Aorta (tissue), 5 donors: ENCODE measurements around the gene SCGB1C2. TPM values are rescaled to one million over a fixed set of nuclear protein-coding genes. Genes with fewer than 3 reads are reported as not detected.

ENCODE experiments used
- ATAC-seq: fragments of 200-7000 bp; cut with Tn5 transposase; one replicate; pipeline ENCODE4 v1.9.1; 2022; ENCODE audit warnings: moderate library complexity; ENCODE audit not compliant: low FRiP score
- DNase-seq, 2 donors: peaks; one replicate each; pipeline ENCODE4 v3.0.0-alpha.2; 2020
- H3K27ac ChIP-seq, 2 donors: one replicate each; pipeline ENCODE4 v1.5.1; 2013; ENCODE audit warnings: low read length in 2 of 2, mild to moderate bottlenecking in 2 of 2, moderate library complexity in 2 of 2, control low read depth in 1 of 2, inconsistent platforms in 1 of 2, low read depth in 1 of 2
- H3K27me3 ChIP-seq, 2 donors: one replicate each; pipeline ENCODE4 v1.6.1; 2013; ENCODE audit warnings: control low read depth in 1 of 2, low read length in 1 of 2, mild to moderate bottlenecking in 1 of 2, moderate library complexity in 1 of 2; ENCODE audit not compliant: insufficient read depth in 2 of 2, control insufficient read depth in 1 of 2
- H3K36me3 ChIP-seq, 2 donors: one replicate each; pipeline ENCODE4 v1.6.1; 2013; ENCODE audit warnings: control low read depth in 1 of 2, low read length in 1 of 2, mild to moderate bottlenecking in 1 of 2; ENCODE audit not compliant: insufficient read depth in 2 of 2, control insufficient read depth in 1 of 2
- H3K4me1 ChIP-seq, 2 donors: one replicate each; pipeline ENCODE4 v1.6.1; 2013; ENCODE audit warnings: low read length in 2 of 2, control low read depth in 1 of 2, mild to moderate bottlenecking in 1 of 2, moderate library complexity in 1 of 2; ENCODE audit not compliant: insufficient read depth in 2 of 2, control insufficient read depth in 1 of 2
- H3K4me3 ChIP-seq, 2 donors: one replicate each; pipeline ENCODE4 v1.5.1; 2013; ENCODE audit warnings: low read length in 2 of 2, control low read depth in 1 of 2, mild to moderate bottlenecking in 1 of 2
- H3K9me3 ChIP-seq: one replicate; pipeline ENCODE4 v1.6.1; 2013; ENCODE audit warnings: mild to moderate bottlenecking, low read length; ENCODE audit not compliant: control insufficient read depth
- WGBS, 2 donors: extraction: QIAGEN DNeasy Blood & Tissue Kit; methylation state at CpG; one replicate each; pipeline ENCODE4 v1.1.7; 2013; 5-methylcytosine and 5-hydroxymethylcytosine counted together
- intact Hi-C, 2 donors: fragments of 100-400 bp; cut with DNase I; formaldehyde crosslinking; loops; one replicate each; pipeline versions ENCODE4 v1.14.2 to v1.15.0; 2022
- polyA plus RNA-seq, 2 donors: library from polyadenylated mRNA; stranded (reverse); fragments of 200-250 nt; gene quantifications; one replicate each; pipeline ENCODE4 v1.2.3, GENCODE V29; 2013
- total RNA-seq, 2 donors: library from RNA; stranded (reverse); fragmentation: NEBNext Ultra II Directional; extraction: Animal tissue kit (Norgen Biotek cat#: 25700); gene quantifications; one replicate each; pipeline ENCODE4 v1.2.1, GENCODE V29; 2021
- donor health status: healthy with polysubstance abuse.
- donor health status: Bipolar disorder and iron deficiency.
- donor health status: DM: no; HTN: no; CAD: no.
- donor health status: DM: no; HTN: no; CAD: no.
- donor health status: DM: yes; HTN: yes; CAD: no.

Gene SCGB1C2
- total and polyA plus RNA-seq, 4 donors = not detected

DNA sequence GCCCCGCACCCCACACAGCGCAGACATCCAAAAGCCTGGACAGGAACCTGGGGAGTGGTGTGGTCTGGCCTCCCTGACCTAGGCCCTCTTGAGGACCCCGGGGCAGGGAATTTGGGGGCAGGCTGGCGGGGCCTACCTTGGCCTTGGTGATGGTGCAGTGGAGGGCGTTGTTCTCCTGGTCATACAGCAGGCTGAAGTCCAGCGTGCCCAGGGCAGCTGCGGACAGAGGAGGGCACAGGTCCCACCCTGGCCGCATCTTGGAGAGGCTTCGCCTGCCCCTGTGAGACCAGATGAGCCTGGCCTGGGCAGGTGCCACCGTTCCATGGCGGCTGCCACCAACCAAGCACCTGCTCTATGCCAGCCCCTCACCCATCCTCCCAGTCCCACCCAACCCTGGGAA is 35.0 kb downstream of the SCGB1C2 start:
- no peak for ATAC-seq
- Histone ChIP-seq H3K27ac (no peak overlapping the region), H3K36me3 (no peaks in the 10 kb centered on the region), H3K4me1 (no peaks in the 10 kb centered on the region), H3K9me3 (no peaks in the 10 kb centered on the region), H3K4me3 (no peak overlapping the region), H3K27me3 (no peaks in the 10 kb centered on the region)
- WGBS, 2 donors = 88 to 89% methylated on average over 11 of the region's 11 CpGs
- intact Hi-C loops = no loop called here
- peak in 1 of 2 donors; percentile 36 for DNase-seq

DNA sequence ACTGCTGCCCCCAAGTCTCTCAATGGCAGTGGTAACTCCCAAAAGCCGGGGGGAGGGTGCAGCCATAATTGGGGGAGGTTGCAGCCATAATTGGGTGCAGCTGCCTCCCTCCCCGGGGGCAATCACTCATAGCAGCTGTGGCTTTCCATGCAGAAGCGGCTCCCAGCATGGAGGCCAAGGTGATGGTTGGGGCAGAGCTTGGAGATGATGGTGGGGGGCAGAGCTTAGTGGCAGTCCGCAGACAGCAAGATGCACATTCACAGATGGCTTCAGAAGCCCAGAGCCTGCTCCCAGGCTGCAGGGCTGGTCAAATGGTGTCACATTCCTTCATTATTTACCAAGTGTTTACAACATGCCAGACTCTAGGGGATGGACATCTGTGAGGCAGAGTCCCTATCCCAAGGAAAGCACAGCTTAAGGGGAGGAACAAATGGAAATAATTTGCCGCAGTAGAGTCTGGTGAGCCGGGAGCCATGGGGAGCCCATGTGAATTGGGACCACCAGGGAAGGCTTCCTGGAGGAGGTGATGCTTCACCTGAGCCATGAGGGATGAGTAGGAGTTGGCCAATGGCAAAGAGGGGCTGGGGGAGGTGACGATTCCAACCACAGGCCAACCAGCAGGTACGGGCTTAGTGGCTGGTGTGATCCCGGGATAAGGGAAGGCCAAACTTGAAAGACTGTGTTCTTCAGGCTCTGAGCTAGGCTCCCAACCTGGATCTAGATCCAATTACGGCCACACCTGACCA is 36.0 kb downstream of the SCGB1C2 start:
- DNase-seq = no peak
- no peaks in the 10 kb centered on the region for H3K9me3 ChIP-seq
- no peak overlapping the region for H3K27ac ChIP-seq
- 77 to 89% methylated on average over 10 of the region's 10 CpGs for WGBS, 2 donors
- H3K27me3 ChIP-seq = no peaks in the 10 kb centered on the region
- intact Hi-C loops = no loop called here
- no peak overlapping the region for H3K4me3 ChIP-seq
- no peaks in the 10 kb centered on the region for H3K36me3 ChIP-seq
- no peak for ATAC-seq
- no peaks in the 10 kb centered on the region for H3K4me1 ChIP-seq

- Histone ChIP-seq H3K9me3 (no peaks in the 10 kb centered on the region), H3K27me3 (no peaks in the 10 kb centered on the region), H3K4me1 (no peaks in the 10 kb centered on the region), H3K36me3 (no peaks in the 10 kb centered on the region), H3K27ac (no peak overlapping the region), H3K4me3 (no peak overlapping the region)
- 81 to 86% methylated on average over 3 of the region's 3 CpGs for WGBS, 2 donors
- ATAC-seq = no peak
- intact Hi-C loops = no loop called here
- DNase-seq = no peak
Observed at GRCh38 chr17:177155-177554, 39.8 kb downstream of the SCGB1C2 start.

- Histone ChIP-seq H3K4me3 (no peak overlapping the region), H3K4me1 (no peaks in the 10 kb centered on the region), H3K27ac (no peak overlapping the region), H3K27me3 (no peaks in the 10 kb centered on the region), H3K9me3 (no peaks in the 10 kb centered on the region), H3K36me3 (no peaks in the 10 kb centered on the region)
- DNase-seq = no peak
- intact Hi-C loops = no loop called here
- no peak for ATAC-seq
- WGBS, 2 donors = 92 to 93% methylated on average over 6 of the region's 6 CpGs
Observed at GRCh38 chr17:177762-178161, 40.4 kb downstream of the SCGB1C2 start.

DNA sequence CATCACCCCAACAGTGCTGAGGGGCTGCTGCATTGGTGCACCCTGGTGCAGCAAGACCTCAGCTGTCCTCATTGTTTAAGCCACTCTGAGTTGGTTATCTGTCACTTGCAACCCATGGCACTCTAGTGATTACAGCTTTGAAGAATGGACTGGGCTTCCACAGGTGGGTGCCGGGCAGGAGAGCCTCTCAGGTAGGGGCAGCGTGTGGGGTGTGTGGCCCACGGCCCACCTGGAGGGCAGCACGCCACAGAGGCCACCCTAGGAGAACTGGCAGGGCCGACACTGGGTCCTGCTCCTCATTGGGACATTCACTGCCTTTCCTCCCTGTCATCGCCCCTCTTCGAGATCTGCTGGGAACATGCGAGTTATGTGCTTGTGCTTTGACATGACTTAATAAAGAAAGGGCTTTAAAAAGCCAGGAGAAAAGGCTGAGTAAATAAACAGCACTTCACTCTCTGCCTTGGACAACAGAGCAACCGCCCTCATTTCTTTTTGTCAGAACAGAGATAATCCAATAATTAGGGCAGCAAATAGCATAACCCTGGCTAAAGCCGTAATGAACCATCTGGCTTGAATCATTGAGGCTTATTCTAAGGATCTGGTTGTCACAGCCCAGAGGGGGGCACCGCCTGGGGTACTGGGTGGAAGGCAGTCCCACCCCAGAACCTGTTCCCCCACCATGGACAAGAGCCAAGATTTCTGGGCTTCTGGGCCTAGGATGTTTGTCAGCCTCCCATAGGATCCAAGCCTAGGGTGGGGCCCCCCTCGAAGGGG is 41.1 kb downstream of the SCGB1C2 start:
- H3K9me3 ChIP-seq = no peaks in the 10 kb centered on the region
- intact Hi-C loops = no loop called here
- no peak overlapping the region for H3K4me3 ChIP-seq
- no peak overlapping the region for H3K27ac ChIP-seq
- WGBS, 2 donors = 85 to 88% methylated on average over 12 of the region's 12 CpGs
- H3K27me3 ChIP-seq = no peaks in the 10 kb centered on the region
- ATAC-seq = no peak
- DNase-seq = no peak
- no peaks in the 10 kb centered on the region for H3K36me3 ChIP-seq
- no peaks in the 10 kb centered on the region for H3K4me1 ChIP-seq

DNA sequence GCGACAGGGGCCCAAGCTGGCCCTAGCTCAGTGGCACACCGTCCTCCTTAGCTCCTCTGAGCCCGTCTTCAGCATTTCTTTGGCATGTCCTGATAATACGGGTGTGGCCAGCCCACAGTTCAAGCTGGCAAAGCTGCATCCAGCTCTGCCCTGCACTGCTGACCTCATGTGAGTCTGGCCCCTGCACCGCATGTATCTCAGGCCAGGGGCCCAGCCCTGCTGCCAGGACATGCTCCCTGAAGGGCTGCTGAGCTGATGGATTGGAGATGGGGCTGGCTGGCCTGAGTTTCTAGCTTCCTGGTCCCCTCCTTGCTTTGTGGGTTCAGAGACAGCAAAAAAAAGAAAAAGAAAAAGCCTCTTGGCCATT is 41.7 kb downstream of the SCGB1C2 start:
- no peaks in the 10 kb centered on the region for H3K4me1 ChIP-seq
- intact Hi-C loops = no loop called here
- DNase-seq (no peak), ATAC-seq (no peak)
- H3K4me3 ChIP-seq = no peak overlapping the region
- no peaks in the 10 kb centered on the region for H3K27me3 ChIP-seq
- H3K9me3 ChIP-seq = no peaks in the 10 kb centered on the region
- H3K36me3 ChIP-seq = no peaks in the 10 kb centered on the region
- H3K27ac ChIP-seq = no peak overlapping the region
- WGBS, 2 donors = 63 to 75% methylated on average over 5 of the region's 5 CpGs

- no peaks in the 10 kb centered on the region for H3K9me3 ChIP-seq
- H3K27me3 ChIP-seq = no peaks in the 10 kb centered on the region
- 29 to 34% methylated on average over 24 to 32 of the region's 32 CpGs for WGBS, 2 donors
- no peaks in the 10 kb centered on the region for H3K4me1 ChIP-seq
- no peaks in the 10 kb centered on the region for H3K36me3 ChIP-seq
- no peak for DNase-seq
- no peak overlapping the region for H3K4me3 ChIP-seq
- ATAC-seq = peak; percentile 40
- intact Hi-C loops = no loop called here
- no peak overlapping the region for H3K27ac ChIP-seq
Observed at GRCh38 chr17:179781-180380, 42.5 kb downstream of the SCGB1C2 start.

DNA sequence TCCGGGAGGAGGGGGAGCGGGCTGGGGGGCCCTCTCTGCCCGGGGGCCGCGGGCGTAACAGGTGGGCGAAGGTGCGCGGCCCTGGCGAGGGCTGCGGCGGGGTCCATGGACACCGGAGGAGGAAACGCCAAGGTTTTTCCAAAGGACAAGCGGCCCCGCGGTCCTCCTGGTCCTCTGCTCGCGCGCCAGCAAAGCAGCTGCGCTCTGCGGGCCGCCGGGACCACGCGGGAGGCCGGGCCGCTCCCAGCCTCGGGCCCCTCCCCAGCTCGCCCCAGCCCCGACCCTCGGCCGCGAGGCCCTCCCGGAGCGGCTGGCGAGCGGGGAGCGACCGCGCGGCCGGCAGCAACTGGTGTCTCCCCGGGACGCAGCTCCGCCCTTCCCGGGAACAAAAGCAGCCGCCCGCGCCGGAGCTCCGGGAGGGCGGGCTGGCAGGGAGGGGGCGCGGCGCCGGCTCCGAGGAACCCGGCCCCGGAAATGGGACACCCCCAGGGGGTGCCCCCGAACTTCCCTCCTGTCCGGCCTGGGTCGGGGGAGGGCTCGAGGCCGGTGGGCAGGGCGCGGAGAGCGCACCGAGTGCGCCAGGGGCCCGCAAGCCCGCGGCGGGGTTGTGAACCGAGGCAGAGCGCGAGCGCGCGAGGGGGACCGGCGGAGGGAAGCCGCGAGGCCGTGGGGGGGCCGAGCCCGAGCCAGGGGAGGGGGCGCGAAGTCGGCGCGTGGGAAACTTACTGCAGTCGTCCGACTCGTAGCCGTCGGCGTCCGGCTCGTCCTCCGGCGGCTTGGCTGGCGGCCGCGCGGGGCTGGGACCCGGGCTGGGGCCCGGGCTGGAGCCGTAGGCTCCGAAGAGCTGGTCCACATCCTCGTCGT is 43.2 kb downstream of the SCGB1C2 start:
- ATAC-seq (no peak), DNase-seq (no peak)
- H3K27ac ChIP-seq = no peak overlapping the region
- H3K36me3 ChIP-seq = no peaks in the 10 kb centered on the region
- H3K4me3 ChIP-seq = peak overlapping the region in 1 of 2 donors; percentile 12
- no peaks in the 10 kb centered on the region for H3K4me1 ChIP-seq
- H3K27me3 ChIP-seq = no peaks in the 10 kb centered on the region
- intact Hi-C loops = no loop called here
- WGBS, 2 donors = 1 to 2% methylated on average over 77 to 112 of the region's 112 CpGs
- H3K9me3 ChIP-seq = no peaks in the 10 kb centered on the region
